Stimulated activated CD4-positive, alpha-beta T cell treated with anti-CD3 and anti-CD28 coated beads, Interleukin-4, amount 100 ng/mL, for 4 hours (primary cell): Measurements from ENCODE around the gene PLEKHA6.
"Not testable (repeated sequence)": the region's sequence is repeated elsewhere in the genome, so short reads cannot be mapped to it uniquely, and the experiment has no call there.

Experiments
- DNase-seq, 2 experiments: peaks; one replicate each; pipeline ENCODE4 v3.0.0-alpha.2; 2020

Gene PLEKHA6

DNA sequence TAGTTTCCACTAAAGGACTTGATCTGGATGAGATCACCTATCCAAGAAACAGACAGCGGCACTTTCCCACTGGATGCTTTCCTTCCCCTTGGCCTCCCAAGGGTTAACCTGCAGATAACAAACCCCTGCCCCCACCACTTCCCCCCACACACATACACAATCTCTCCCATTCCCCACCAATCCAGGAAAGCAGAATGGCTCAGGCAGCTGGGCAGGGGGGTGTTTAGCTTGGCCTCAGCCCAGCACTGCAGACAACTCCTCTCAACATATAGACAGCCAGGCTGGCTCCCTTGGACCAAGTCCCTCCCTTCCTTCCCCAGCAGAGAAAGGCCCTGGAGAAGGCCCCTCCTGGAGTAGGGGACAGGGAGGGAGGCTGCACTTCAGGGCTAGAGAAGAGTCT is 24.6 kb downstream of the PLEKHA6 start:
- no peak for DNase-seq

DNA sequence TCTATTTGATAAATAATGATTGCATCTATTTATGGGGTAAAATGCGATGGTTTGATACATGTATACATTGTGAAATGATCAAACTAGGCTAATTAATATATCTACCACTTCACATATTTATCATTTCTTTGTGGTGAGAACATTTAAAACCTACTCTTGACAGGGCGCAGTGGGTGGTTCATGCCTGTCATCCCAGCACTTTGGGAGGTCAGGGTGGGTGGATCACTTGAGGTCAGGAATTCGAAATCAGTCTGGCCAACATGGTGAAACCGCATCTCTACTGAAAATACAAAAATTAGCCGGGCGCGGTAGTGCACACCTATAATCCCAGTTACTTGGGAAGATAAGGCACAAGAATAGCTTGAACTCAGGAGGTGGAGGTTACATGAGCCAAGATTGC is 25.3 kb downstream of the PLEKHA6 start:
- DNase-seq, result no peak

DNA sequence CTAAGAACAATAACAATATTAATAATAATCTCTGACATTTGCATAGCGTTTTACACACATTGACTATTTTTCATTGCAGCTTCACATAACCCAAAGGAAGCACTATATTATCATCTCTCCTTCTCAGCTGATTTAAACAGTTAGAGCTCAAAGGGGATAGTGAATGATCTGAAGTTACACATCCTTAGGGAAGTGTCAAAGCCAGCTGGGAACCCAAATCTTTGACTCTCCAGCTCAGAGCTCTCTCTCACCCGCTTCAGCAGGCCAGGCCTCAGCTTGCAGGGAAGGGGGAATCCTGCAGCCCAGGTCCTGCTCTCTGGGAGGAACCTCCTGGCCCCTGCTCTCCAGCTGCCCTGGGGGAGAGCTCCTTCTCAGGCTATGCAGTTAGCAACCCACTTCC is 26.3 kb downstream of the PLEKHA6 start:
- DNase-seq, result no peak

DNA sequence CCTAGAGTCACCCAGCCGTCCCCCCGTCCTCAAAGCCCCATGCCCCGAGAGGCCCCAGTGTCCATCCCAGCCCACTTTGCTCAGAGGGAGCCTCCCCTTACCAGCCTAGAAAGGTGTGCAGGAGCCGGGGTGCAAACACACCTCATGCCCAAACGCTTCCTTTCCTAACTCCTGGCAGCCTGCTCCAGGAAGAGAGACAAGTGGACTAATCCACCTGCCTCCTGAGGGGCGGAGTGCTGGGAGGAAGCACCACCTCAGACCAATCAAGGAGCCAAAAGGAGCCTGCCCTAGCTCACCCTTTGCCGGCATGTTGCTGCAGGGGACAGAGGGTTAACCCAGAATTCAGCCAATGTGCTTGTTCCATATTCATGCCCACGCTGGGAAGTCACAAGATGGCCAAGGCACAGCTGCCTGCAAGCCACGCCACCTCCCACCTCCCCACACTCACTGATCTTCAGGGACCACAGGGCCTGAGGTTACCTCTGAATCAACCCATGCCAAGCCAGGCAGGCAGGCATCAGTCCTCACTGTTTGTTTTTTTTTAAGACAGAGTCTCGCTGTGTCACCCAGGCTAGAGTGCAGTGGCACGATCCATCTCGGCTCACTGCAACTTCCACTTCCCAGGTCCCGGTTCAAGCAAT is 27.8 kb downstream of the PLEKHA6 start:
- DNase-seq, result no peak

DNA sequence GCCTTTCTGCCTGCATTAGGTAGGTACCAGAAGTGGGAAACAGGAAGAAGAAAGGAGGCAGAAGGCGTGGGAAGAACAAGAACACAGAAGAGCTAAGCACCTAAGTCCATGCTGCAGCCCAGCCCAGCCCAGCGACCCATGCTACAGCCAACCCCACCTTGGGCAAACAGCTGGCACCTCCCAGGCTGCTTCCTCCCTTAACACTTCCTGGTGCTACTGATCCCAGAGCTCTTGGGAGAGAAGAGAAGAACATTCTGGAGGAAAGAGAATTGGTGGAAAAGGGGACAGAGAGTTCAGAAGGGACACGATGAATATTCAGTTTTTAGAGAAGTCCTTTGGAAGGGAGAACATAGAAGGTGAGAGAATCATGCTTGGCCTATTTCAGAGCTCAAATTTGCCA is 28.5 kb downstream of the PLEKHA6 start:
- DNase-seq, result no peak

DNA sequence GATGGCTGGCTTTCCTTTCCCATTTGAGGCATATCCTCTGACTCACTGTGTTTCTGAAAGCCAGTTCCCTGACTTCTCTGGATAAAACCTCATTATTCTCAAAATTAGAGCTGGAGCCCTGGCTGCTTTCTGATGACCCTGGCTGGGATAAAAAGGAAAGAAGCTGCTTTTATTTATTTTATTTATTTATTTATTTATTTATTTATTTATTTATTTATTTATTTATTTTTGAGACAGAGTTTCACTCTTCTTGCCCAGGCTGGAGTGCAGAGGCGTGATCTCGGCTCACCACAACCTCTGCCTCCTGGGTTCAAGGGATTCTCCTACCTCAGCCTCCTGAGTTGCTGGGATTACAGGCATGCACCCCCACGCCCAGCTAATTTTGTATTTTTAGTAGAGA is 31.9 kb downstream of the PLEKHA6 start:
- DNase-seq, result not testable (repeated sequence)

DNA sequence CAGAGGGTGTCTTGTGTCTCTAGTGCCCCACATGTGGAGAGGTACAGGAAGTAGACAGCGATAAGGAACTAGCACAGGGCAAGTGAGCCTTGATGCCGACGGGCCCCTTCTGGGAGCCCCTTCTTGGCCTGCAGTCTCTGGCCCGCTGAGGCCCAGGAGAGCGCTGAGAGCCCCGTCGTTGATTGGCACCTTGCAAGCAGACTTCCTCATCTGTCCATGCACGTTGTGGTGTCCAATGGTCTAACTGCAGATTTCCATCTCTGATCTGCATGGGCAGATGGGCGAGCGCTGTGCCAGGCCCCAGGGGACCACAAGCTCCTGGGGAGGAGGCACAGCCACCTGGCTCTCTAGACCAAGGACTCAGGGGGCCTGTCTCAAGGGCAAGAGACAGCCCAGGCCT is 32.4 kb downstream of the PLEKHA6 start:
- no peak for DNase-seq

DNA sequence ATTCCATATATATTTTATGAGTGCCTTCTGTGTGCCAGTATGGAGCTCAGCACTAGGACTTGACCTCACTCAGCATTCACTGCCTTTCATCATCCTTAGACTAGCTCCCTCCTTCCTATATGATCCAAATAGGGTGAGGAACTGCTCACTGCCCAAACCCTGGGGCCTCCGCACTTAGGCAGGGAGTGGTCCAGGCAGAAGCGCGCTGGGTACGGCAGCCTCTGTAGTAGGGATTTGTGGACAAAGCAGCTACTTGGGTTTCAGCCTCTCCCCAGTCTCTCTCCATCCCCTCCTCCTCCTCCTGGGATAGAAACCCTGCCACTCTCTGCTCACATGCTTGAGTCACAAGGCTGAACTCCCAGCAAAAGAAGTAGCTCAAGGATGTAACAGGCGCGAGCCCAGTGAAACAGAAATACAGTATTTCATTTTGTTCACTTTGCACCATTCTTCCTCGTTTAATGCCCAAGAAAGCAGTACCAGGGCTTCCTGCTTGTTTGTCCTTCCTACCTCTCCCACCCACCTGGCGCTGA is 32.9 kb downstream of the PLEKHA6 start:
- DNase-seq, result no peak

DNA sequence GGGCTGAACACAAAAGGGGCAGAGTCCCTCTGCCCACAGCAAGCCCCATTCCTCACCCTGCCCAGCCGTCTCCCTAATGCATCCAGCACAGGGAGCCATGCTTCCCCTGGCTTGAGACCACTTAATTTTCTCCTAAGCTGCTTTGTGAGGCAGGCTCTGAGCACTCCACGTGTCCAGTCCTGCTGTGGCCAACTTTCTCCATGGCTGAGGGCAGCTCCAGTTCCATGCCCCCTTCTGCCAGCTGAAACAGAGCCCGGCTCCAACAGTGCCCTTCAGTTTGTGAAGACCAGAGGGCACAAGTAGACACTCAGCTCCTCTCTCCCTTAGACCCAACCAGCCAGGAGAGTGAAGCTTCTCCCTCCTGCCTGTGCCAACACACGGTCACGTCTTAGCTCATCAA is 33.8 kb downstream of the PLEKHA6 start:
- no peak for DNase-seq

DNA sequence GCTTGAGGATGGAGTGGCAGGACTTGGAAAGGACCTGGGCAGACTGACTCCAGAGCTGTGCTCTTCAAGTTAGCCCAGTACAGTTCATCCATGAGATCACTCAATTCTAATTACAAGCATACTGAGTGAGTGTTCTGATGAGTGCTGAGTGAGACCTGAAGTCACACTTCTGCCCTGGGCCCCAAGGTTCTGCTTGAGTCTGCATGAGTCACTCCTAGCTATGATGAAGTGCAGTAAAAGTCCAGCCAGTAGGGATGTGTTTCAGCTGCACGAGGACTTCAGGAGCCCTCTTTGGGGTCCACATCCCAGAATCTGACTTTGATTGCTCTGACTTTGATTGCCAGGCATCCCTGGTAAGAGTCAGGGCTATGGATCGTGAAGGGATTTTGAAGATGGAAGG is 35.8 kb downstream of the PLEKHA6 start:
- peak in 1 of 2 experiments; percentile 11 for DNase-seq

DNA sequence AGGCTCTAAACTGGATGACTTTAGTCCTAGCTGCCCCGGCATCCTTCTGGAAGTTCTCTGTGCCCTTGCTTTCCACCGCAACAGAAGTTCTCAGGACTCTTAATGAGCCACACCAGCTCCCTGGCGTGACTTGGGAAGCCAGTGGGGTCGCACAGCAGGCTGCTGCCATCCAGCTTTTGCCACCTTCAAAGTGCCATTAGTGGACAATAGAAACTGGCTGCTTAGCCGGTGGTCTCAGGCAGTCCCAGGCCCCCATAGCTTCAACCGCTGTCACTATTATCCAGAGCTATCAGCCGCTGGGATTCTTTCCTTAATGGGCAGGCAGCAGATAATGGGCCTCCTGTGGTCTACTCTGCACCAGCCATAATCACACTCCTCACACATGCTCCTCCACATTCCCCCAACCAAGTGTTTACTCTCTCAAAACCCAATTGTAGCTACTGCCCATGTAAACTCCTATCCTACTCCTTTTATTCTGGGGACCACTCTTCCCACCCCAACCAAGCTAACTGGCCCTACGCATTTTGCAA is 37.3 kb downstream of the PLEKHA6 start:
- no peak for DNase-seq

DNA sequence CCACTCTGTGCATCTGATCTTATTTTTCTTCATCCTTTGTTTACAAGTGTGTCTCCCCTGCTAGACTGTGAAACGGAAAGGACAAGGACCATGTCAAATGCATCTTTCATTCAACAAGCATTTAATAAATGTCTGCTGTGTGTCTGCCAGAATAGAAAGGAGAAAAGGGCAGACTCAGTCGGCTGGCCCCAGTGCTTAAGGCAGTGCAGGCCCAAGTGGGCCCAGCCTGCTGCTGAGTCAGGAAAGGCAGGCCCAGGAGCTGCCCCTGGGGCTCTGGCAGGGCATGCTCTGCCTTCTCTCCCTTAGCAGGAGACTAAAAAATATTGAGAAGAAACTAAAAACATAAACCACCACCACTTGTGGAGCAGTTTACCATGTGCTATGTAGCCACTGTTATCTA is 38.1 kb downstream of the PLEKHA6 start:
- no peak for DNase-seq

DNA sequence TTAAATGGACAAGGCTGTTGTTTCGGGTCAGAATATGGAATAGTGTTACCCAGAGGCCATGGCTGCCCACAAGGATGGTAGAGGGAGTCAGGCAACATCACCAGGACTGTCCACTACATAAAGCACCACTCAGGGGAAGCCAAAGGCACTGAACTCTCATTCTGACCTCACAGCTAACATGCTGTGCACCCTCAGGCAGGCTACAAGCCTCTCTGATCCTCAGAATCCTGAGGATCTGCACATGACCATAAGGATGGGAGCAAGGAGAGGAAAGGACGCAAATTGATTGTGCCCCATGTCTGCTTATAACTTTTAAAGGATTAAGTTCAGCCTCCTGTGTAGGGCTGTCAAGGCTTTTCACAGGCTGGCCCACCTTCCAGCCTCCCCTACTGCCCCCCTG is 38.7 kb downstream of the PLEKHA6 start:
- DNase-seq, result no peak

DNA sequence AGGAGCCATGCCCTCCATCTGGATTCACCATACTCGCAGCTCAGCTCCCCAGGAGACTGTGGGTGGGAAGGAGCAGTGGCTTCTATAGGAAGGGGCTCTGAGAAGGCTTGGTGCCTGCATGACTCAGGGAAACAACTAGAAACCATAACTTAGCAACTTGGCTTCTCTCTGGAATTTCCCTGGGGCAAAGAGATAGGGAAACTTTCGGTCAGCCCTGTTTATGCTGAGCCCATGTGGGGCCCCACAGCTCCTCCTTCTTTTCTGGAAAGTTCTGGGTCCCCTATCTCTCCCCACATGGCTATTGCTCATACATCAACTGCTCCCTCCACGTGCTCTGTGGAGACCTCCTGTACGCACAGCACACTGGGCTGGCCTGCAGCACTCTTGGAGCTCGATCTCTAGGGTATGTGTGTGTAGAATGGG is 39.3 kb downstream of the PLEKHA6 start:
- DNase-seq, result no peak

DNA sequence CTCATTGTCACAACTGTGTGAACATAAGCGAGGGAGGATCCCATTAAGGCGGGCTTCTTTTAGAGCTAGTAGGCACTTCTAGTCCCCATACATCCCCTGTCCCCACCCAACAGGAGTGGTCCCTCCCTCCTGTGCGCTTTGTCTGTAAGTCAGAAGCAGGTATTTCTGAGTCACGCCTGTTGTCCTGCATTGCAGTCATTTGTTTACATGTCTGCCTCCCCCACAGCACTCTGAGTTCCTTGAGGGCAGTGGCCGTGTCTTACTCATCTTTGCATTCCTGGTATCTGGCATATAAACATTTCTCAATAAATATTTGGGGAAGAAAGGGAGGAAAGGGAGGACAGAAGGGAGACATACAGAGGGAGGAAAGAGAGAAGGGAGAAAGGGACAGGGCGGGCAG is 40.3 kb downstream of the PLEKHA6 start:
- DNase-seq, result no peak

DNA sequence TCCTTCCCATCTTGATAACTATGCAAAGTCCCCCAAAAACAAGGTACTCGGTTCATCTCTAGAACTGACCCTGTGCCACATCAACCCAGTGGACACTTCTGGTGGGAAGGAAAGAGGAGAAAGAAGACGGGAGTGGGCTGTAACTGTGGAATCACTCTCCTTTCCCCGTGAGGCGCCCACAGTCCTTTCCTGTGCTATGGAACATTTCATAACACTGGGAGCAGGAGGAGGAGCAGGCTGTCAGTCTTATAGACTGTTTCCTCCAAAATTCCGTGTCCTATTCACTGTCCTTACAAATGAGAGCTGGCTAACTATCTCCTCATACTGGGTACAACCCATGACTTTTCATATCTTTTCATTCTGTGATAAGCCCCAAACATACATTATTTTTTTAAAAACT is 40.7 kb downstream of the PLEKHA6 start:
- no peak for DNase-seq

DNA sequence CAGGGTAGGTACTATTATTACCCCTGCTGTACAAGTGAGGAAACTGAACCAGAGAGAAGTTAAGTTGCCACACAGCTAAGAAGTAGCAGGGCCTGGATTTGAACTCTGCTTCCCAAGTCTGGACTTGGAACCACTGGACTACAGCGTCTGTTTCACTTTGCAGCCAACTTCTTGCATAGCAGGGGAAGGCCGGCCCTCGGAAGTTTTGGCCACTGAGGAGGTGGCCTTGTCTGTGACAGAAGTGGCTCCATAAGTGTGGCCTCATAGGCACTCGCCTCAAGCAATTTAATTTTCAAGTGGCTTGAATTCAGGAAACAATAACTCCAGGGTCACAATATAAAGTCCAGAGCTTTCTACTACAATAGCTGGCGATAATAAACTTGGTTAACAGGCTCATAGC is 41.4 kb downstream of the PLEKHA6 start:
- DNase-seq, result no peak

DNA sequence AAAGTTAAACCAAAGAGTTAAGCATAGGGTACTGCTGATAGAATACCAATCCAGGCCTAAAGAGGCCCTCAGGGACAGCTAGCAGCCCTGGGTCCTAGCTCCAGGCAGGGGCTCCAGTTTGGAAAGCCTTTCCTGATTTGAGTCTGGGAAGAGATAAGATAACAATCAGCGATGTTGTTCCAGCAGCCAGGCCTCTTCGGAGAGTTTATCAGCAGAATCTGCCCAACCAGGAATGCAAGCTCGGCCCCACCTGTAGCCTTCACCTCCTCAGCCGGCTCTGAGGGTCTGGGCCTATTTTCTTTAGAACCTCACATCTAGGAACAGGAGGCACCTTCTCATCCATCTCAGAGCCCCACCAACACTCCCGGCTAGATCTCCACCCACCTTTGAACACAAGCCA is 42.6 kb downstream of the PLEKHA6 start:
- no peak for DNase-seq

DNA sequence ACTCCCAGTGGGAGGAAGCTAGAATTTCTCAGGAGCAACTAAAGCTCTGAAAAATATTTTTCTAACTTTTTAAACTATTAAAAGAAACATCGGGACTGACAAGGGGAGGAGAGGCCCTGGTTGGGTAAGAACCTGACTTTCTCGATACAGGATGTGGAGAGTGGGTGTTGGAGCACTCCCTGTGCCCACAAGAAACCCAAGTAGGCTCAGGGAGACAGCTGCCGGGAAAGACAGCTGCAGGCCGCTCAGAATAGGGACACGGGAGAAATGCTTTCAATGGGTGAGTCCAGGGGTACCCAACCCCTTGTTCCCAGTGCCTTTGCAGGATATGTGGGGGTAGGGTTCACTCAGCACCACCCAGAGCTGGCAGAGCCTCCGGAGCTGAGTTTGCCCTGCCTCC is 43.6 kb downstream of the PLEKHA6 start:
- no peak for DNase-seq

DNA sequence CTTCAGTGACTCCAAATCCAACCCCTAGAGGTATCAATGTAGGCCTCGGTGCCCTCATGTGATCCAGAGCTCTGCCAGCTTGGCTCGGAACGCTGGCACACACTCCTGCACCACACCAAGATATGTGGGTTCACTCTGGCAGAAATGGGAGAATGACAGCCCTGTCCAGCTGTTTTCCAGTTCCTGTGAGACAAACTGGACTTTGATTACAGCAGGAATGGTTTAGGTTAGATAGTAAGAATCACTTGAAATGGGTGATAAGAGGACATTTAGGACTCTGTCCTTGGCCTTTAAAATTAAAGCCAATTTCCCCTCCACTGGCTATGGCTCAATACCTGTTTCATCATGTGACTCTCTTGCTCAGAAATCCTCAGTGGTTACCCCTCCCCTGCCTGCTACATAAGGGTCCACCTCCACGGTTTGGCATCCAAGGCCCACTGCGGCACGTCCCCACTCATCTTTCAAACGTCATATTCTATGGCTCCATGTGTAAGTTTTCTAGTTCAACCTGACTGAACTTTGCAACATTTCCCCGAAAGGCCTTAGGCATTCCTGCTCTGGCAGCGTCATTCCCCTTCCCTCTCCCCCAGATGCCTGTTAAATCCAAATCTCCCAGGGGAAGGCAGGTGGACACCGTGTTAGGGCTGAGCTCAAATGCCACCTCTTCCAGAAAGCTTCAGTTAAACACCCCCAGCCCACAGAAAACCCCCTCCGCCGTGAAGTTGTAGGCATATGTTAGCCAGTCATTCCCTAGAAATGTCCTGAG is 44.7 kb downstream of the PLEKHA6 start:
- DNase-seq, result no peak

DNA sequence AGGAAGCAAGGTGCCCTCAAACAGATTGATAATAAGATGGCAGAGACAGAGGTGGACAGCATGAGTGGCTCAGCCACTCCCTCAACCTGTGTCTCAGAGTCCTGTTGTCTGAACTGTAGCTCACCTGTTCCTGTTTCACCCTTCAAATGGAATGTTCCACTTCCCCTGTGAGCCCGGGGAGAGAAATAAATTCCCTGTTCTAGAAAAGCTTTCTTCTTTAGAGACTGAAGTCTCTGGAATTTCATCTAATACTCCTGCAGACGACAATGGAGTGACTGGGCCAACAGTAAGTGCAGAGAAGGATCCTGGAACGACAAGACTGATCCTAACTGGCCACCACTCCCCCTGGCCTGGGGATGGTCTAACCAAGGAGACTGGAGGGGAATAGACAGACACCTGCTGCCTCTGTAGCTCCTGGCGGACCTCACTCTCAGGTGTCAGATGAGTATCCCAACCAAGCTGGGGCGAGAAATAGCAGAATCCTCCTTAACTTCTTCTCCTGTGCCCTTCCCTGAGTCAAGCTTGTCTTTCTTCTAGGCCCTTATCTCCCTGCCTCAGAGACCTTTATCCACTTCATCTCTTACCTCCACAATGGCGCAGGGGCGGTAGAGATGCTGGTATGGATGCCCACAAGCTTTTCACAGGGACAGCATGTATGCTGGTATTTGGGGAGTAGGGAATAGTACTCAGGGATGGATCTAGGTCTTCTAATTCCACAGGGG is 45.4 kb downstream of the PLEKHA6 start:
- no peak for DNase-seq

DNA sequence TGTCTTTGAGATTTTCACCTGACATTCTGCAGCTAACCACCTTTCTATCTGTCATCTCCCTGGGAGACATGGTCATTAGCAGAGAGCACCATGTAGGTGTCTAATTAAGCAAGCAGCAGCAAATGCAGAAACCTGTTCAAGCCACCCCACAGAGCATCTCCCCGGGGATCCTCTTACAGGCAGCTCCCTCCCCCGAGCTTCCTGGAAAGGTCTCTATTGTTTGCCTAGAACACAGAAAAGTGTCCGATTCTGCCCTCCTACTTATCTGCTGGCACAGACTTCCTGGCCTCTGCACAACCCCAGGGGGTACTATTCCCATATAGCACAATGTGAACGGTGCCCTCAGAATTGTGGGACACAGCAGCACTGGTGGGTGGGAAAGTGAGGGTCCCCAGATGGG is 46.1 kb downstream of the PLEKHA6 start:
- no peak for DNase-seq

DNA sequence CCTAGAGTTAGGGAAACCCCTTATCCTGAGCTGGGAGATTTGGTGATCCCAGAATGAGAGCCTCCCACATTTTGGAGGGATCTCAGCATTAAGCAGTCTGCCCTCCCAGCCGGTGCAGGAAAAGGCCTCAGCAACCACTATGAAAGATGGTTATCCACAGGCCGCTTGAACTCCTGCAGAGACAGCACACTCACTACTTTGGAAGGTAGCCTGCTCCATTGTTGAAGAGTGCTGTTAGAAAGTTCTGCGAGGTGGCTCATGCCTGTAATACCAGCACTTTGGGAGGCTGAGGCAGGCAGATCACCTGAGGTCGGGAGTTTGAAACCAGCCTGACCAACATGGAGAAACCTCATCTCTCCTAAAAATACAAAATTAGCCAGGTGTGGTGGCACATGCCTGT is 48.8 kb downstream of the PLEKHA6 start:
- not testable (repeated sequence) for DNase-seq
